Transverse colon (tissue), 4 donors: ENCODE measurements around the gene RGL4.

Experiments
- EP300 ChIP-seq: sonication (generic); formaldehyde crosslinking; IDR thresholded peaks from one replicate; pipeline ENCODE4 v1.6.1; 2017; ENCODE audit warnings: antibody characterized with exemption, low read depth
- POLR2A ChIP-seq: fragments of 450-650 bp; IDR thresholded peaks from one replicate; pipeline ENCODE4 v1.6.1; 2016; ENCODE audit warnings: antibody characterized with exemption, mild to moderate bottlenecking, moderate library complexity
- POLR2AphosphoS5 ChIP-seq, 3 donors: sonication (generic); formaldehyde crosslinking; IDR thresholded peaks; one replicate each; pipeline ENCODE4 v1.6.1; 2016; ENCODE audit warnings: antibody characterized with exemption in 3 of 3
- TF ChIP-seq, protein P1 (sequence below), 5 experiments: fragments of 200-600 bp in 3 of 5; fragments of 450-650 bp in 2 of 5; sonication (generic) in 3 of 5; IDR thresholded peaks; 1 replicate in 2 of 5; 2 replicates in 3 of 5; pipeline ENCODE4 v1.5.1; 2016 to 2017; ENCODE audit warnings: antibody characterized with exemption in 5 of 5, inconsistent platforms in 3 of 5, mild to moderate bottlenecking in 2 of 5, moderate library complexity in 1 of 5

DNA sequence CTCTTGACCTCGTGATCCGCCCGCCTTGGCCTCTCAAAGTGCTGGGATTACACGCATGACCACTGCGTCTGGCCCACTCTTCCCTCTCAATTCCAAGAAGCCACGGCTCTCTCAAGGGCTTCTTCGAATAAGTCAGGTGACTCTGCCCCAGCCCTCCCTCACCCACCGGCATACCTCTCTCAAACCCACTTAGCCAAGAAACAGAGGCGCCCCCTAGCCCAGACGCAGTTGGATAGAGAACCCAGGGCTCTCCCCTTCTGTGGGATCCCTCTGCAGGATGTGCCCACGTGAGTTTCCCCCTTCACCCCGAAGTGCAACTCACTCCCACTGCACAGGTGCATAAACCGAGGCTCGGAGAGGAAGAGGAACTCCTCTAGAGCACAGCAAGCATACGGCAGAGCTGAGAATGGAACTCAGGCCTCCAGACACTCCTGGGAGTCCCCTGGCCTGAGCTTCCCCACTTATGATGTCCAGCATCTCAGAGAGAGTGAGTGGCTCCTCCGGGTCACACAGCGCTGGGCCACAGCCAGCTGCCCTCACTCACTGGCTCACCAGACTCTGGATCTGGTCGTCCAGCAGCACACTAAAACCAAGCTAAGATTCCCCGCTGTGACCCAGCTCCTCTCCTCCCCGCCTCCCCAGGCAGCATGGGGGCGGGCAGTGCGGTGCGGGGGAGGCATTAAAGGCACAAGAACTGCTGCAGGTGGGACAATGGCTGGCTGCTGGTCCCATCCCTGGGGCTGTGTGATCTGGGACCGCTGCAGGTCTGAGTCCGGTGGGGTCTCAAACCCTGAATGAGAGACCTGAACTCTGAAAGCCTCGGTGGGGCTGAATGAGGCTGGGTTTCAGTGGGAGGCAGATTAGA is 16.8 kb upstream of the RGL4 start:
- TF ChIP-seq, protein P1, sequence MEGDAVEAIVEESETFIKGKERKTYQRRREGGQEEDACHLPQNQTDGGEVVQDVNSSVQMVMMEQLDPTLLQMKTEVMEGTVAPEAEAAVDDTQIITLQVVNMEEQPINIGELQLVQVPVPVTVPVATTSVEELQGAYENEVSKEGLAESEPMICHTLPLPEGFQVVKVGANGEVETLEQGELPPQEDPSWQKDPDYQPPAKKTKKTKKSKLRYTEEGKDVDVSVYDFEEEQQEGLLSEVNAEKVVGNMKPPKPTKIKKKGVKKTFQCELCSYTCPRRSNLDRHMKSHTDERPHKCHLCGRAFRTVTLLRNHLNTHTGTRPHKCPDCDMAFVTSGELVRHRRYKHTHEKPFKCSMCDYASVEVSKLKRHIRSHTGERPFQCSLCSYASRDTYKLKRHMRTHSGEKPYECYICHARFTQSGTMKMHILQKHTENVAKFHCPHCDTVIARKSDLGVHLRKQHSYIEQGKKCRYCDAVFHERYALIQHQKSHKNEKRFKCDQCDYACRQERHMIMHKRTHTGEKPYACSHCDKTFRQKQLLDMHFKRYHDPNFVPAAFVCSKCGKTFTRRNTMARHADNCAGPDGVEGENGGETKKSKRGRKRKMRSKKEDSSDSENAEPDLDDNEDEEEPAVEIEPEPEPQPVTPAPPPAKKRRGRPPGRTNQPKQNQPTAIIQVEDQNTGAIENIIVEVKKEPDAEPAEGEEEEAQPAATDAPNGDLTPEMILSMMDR (IDR thresholded peaks at IDR 0.05), result no peak
- TF ChIP-seq EP300 (no peak), POLR2A (no peak), POLR2AphosphoS5 (IDR thresholded peaks at IDR 0.05) (no peak)
